WTC11 (cell line): Measurements from ENCODE around the gene DMTF1. TPM values are rescaled to one million over a fixed set of nuclear protein-coding genes. Genes with fewer than 3 reads are reported as not detected.

Experiments used
- ATAC-seq: fragments of 200-7000 bp; cut with Tn5 transposase; 2 replicates; pipeline ENCODE4 v1.10.0; 2021; ENCODE audit warnings: mild to moderate bottlenecking, moderate library complexity
- CTCF ChIA-PET: fragments of 300-600 bp; sonication (Branson Sonifier 250); formaldehyde crosslinking; loops from one replicate; lab custom pipeline; 2021; ENCODE audit warnings: antibody characterized with exemption; lab: Charles Lee
- POLR2A ChIA-PET: fragments of 350-600 bp; sonication (Branson Sonifier 250); formaldehyde crosslinking; loops from one replicate; lab custom pipeline; 2021; ENCODE audit warnings: antibody characterized with exemption; lab: Charles Lee
- DNase-seq: peaks from one replicate; pipeline ENCODE4 v3.0.0; 2021; ENCODE audit warnings: low spot score
- H3K27ac Mint-ChIP-seq: 2 replicates; pipeline ENCODE4 v1.8.0; 2021; ENCODE audit warnings: mixed read lengths
- H3K27me3 Mint-ChIP-seq: 2 replicates; pipeline ENCODE4 v1.8.0; 2021; ENCODE audit warnings: low read depth, mild to moderate bottlenecking, moderate library complexity, mixed read lengths
- H3K36me3 Mint-ChIP-seq: 2 replicates; pipeline ENCODE4 v1.8.0; 2021; ENCODE audit warnings: mixed read lengths
- H3K4me1 Mint-ChIP-seq: 2 replicates; pipeline ENCODE4 v1.8.0; 2022; ENCODE audit warnings: mixed read lengths
- H3K4me3 Mint-ChIP-seq: 2 replicates; pipeline ENCODE4 v1.8.0; 2021; ENCODE audit warnings: mild to moderate bottlenecking, moderate library complexity, mixed read lengths
- H3K9me3 Mint-ChIP-seq: 2 replicates; pipeline ENCODE4 v1.8.0; 2021; ENCODE audit warnings: mixed read lengths
- ATF1 ChIP-seq: sonication (generic); formaldehyde crosslinking; IDR thresholded peaks from 2 replicates; pipeline ENCODE4 v1.8.1; 2023; ENCODE audit warnings: mild to moderate bottlenecking, moderate library complexity, missing genetic modification reagents
- ATF3 ChIP-seq: sonication (generic); formaldehyde crosslinking; conservative IDR thresholded peaks from 2 replicates; pipeline ENCODE4 v1.8.1; 2022; ENCODE audit warnings: mild to moderate bottlenecking, missing genetic modification reagents
- ELF4 ChIP-seq: sonication (generic); formaldehyde crosslinking; IDR thresholded peaks from 2 replicates; pipeline ENCODE4 v1.8.1; 2022; ENCODE audit warnings: low read depth, mild to moderate bottlenecking, moderate library complexity, missing genetic modification reagents
- EMX1 ChIP-seq: fragments of 250-450 bp; sonication (Bioruptor Pico); IDR thresholded peaks from 2 replicates; pipeline ENCODE4 v1.8.0; 2021; ENCODE audit warnings: mild to moderate bottlenecking
- FOXP1 ChIP-seq: sonication (generic); formaldehyde crosslinking; IDR thresholded peaks from 2 replicates; pipeline ENCODE4 v1.8.0; 2022; ENCODE audit warnings: missing genetic modification reagents, mild to moderate bottlenecking, moderate library complexity, borderline replicate concordance
- GTF2I ChIP-seq: fragments of 250-450 bp; sonication (Bioruptor Pico); conservative IDR thresholded peaks from 2 replicates; pipeline ENCODE4 v1.4.0; 2021; ENCODE audit warnings: mild to moderate bottlenecking
- MXD4 ChIP-seq: fragments of 250-450 bp; sonication (Bioruptor Pico); IDR thresholded peaks from 2 replicates; pipeline ENCODE4 v1.8.0; 2021; ENCODE audit warnings: mild to moderate bottlenecking, moderate library complexity, borderline replicate concordance
- MYBL2 ChIP-seq: sonication (generic); formaldehyde crosslinking; IDR thresholded peaks from 2 replicates; pipeline ENCODE4 v1.8.1; 2023; ENCODE audit warnings: mild to moderate bottlenecking, moderate library complexity, missing genetic modification reagents
- NFE2L1 ChIP-seq: sonication (generic); formaldehyde crosslinking; IDR thresholded peaks from 2 replicates; pipeline ENCODE4 v1.8.1; 2023; ENCODE audit warnings: missing genetic modification reagents
- NR3C1 ChIP-seq: sonication (generic); formaldehyde crosslinking; conservative IDR thresholded peaks from 2 replicates; pipeline ENCODE4 v1.8.1; 2023; ENCODE audit warnings: low read depth, mild to moderate bottlenecking, missing genetic modification reagents
- RELA ChIP-seq: sonication (generic); formaldehyde crosslinking; IDR thresholded peaks from 2 replicates; pipeline ENCODE4 v1.8.1; 2022; ENCODE audit warnings: missing genetic modification reagents, mild to moderate bottlenecking, borderline replicate concordance
- RORB ChIP-seq: fragments of 250-450 bp; sonication (Bioruptor Pico); IDR thresholded peaks from 2 replicates; pipeline ENCODE4 v1.9.0; 2021; ENCODE audit warnings: mild to moderate bottlenecking
- SMAD3 ChIP-seq: sonication (generic); formaldehyde crosslinking; IDR thresholded peaks from 2 replicates; pipeline ENCODE4 v1.8.0; 2022; ENCODE audit warnings: missing genetic modification reagents, mild to moderate bottlenecking, borderline replicate concordance
- TEAD4 ChIP-seq: sonication (generic); formaldehyde crosslinking; IDR thresholded peaks from 2 replicates; pipeline ENCODE4 v1.8.0; 2022; ENCODE audit warnings: mild to moderate bottlenecking, missing genetic modification reagents
- TP53 ChIP-seq: sonication (generic); formaldehyde crosslinking; IDR thresholded peaks from 2 replicates; pipeline ENCODE4 v1.8.1; 2023; ENCODE audit warnings: mild to moderate bottlenecking, missing genetic modification reagents
- ZNF138 ChIP-seq: sonication (generic); formaldehyde crosslinking; conservative IDR thresholded peaks from 2 replicates; pipeline ENCODE4 v1.8.1; 2022; ENCODE audit warnings: mild to moderate bottlenecking, moderate library complexity, missing genetic modification reagents
- ZNF263 ChIP-seq: sonication (generic); formaldehyde crosslinking; IDR thresholded peaks from 2 replicates; pipeline ENCODE4 v1.8.1; 2022; ENCODE audit warnings: low read depth, mild to moderate bottlenecking, moderate library complexity, missing genetic modification reagents
- ZNF317 ChIP-seq: sonication (generic); formaldehyde crosslinking; IDR thresholded peaks from 2 replicates; pipeline ENCODE4 v1.8.1; 2023; ENCODE audit warnings: low read depth, mild to moderate bottlenecking, moderate library complexity, missing genetic modification reagents, borderline replicate concordance
- ZNF396 ChIP-seq: fragments of 250-450 bp; sonication (Bioruptor Pico); IDR thresholded peaks from 2 replicates; pipeline ENCODE4 v1.8.0; 2021; ENCODE audit warnings: mild to moderate bottlenecking, moderate library complexity, borderline replicate concordance
- total RNA-seq: library from RNA; stranded (reverse); gene quantifications from 3 replicates; pipeline ENCODE4 v1.2.3, GENCODE V29; 2021
- TF ChIP-seq, protein P1 (sequence below): sonication (generic); formaldehyde crosslinking; IDR thresholded peaks from 2 replicates; pipeline ENCODE4 v1.8.1; 2023; ENCODE audit warnings: mild to moderate bottlenecking, moderate library complexity, missing genetic modification reagents
- TF ChIP-seq, protein P2 (sequence below): fragments of 200-600 bp; IDR thresholded peaks from 2 replicates; pipeline ENCODE4 v1.8.0; 2022; ENCODE audit warnings: antibody characterized with exemption
- TF ChIP-seq, protein P3 (sequence below): sonication (generic); formaldehyde crosslinking; IDR thresholded peaks from 2 replicates; pipeline ENCODE4 v1.8.1; 2022; ENCODE audit warnings: mild to moderate bottlenecking, missing genetic modification reagents, moderate library complexity, borderline replicate concordance
- TF ChIP-seq, protein P4 (sequence below): fragments of 250-450 bp; sonication (Bioruptor Pico); IDR thresholded peaks from 2 replicates; pipeline ENCODE4 v1.8.0; 2021; ENCODE audit warnings: mild to moderate bottlenecking
- TF ChIP-seq, protein P5 (sequence below): sonication (generic); formaldehyde crosslinking; IDR thresholded peaks from 2 replicates; pipeline ENCODE4 v1.8.0; 2022; ENCODE audit warnings: missing genetic modification reagents

DMTF1 gene
- total RNA-seq, 1 experiment from 2014 or later = 79.3 TPM

GRCh38 chr7:87170828-87171227 lies 18.6 kb downstream of the DMTF1 start:
- ATAC-seq (no peak), DNase-seq (no peak)
- Mint-ChIP-seq H3K27me3 (no peaks in the 10 kb centered on the region), H3K27ac (no peak overlapping the region), H3K9me3 (no peaks in the 10 kb centered on the region), H3K4me3 (no peak overlapping the region), H3K4me1 (no peaks in the 10 kb centered on the region), H3K36me3 (peaks cover 87% of the 10 kb centered on the region)
- TF ChIP-seq ATF1 (CRISPR knock-in tag) = no peak
- TF ChIP-seq, protein P1, sequence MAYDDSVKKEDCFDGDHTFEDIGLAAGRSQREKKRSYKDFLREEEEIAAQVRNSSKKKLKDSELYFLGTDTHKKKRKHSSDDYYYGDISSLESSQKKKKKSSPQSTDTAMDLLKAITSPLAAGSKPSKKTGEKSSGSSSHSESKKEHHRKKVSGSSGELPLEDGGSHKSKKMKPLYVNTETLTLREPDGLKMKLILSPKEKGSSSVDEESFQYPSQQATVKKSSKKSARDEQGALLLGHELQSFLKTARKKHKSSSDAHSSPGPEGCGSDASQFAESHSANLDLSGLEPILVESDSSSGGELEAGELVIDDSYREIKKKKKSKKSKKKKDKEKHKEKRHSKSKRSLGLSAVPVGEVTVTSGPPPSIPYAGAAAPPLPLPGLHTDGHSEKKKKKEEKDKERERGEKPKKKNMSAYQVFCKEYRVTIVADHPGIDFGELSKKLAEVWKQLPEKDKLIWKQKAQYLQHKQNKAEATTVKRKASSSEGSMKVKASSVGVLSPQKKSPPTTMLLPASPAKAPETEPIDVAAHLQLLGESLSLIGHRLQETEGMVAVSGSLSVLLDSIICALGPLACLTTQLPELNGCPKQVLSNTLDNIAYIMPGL (CRISPR knock-in tag) = no peak
- no peak for TF ChIP-seq MYBL2 (CRISPR knock-in tag)
- no peak for TF ChIP-seq NR3C1 (CRISPR knock-in tag)
- no peak for TF ChIP-seq ZNF317
- no peak for TF ChIP-seq MXD4 (CRISPR knock-in tag)
- no peak for TF ChIP-seq EMX1 (CRISPR knock-in tag)
- TF ChIP-seq RELA (CRISPR knock-in tag) = no peak
- TF ChIP-seq, protein P2, sequence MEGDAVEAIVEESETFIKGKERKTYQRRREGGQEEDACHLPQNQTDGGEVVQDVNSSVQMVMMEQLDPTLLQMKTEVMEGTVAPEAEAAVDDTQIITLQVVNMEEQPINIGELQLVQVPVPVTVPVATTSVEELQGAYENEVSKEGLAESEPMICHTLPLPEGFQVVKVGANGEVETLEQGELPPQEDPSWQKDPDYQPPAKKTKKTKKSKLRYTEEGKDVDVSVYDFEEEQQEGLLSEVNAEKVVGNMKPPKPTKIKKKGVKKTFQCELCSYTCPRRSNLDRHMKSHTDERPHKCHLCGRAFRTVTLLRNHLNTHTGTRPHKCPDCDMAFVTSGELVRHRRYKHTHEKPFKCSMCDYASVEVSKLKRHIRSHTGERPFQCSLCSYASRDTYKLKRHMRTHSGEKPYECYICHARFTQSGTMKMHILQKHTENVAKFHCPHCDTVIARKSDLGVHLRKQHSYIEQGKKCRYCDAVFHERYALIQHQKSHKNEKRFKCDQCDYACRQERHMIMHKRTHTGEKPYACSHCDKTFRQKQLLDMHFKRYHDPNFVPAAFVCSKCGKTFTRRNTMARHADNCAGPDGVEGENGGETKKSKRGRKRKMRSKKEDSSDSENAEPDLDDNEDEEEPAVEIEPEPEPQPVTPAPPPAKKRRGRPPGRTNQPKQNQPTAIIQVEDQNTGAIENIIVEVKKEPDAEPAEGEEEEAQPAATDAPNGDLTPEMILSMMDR = no peak
- no peak for TF ChIP-seq ATF3 (CRISPR knock-in tag)
- no peak for TF ChIP-seq ELF4 (CRISPR knock-in tag)
- ChIA-PET CTCF (no interaction called here), POLR2A (no interaction called here)

DNA sequence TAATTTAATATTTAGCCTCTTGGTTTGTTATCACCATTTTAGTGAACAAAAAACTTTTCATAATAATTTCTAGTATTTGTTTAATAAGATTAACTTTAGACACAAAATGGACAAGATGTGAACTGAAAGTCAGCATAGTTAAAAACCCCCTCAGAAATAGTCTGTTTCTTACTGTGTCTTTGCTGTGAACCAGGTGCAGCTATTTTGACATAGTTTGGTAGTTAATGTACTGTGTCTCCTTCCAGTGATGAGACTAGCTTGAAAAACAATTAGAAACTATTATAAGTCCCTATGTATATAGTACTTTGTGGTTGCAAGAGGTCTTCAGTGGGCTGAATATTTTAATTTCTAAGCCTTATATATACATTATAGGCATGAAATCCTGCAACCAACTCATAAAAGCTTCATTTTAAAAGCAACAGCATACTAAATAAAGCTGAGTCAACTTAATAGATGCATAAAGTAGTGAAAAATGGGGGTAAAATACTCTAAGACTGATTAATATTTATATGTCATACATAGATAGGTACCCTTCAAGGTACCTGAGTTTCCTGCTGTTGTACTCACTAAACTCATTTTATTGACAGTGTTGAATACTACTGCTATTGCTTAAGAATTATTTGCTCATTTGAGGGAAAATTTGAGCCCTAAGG lies 19.2 kb downstream of the DMTF1 start:
- POLR2A ChIA-PET = interaction anchor here (0.7 kb wide), 1 partner anchor 19 kb away, joined by 4 read pairs; the partner anchor contains the start of gene DMTF1

DNA sequence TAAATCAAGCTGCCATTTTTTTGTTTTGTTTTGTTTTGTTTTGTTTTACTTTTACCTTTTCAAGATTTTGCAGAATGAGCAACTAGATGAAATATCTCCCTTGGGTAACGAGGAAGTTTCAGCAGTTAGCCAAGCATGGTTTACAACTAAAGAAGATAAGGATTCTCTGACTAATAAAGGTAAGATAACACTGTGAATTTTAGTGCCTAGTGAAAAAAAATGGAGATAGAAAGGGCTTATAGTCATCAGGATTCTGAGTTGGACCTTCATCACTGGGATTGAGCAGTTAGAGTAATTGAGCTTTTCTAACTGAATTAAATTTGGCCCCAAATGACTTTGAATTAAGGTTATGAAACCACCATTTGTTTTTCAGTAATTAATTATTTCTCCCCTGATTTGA lies 21.2 kb downstream of the DMTF1 start:
- ChIA-PET POLR2A (interaction anchor here (1.4 kb wide), 1 partner anchor 21 kb away, joined by 4 read pairs; the partner anchor contains the start of gene DMTF1), CTCF (no interaction called here)
- Mint-ChIP-seq H3K9me3 (no peaks in the 10 kb centered on the region), H3K36me3 (peaks cover 83% of the 10 kb centered on the region), H3K27ac (no peak overlapping the region), H3K27me3 (no peaks in the 10 kb centered on the region), H3K4me1 (no peaks in the 10 kb centered on the region), H3K4me3 (no peak overlapping the region)
- ATAC-seq = no peak
- DNase-seq = no peak
- TF ChIP-seq, protein P3, sequence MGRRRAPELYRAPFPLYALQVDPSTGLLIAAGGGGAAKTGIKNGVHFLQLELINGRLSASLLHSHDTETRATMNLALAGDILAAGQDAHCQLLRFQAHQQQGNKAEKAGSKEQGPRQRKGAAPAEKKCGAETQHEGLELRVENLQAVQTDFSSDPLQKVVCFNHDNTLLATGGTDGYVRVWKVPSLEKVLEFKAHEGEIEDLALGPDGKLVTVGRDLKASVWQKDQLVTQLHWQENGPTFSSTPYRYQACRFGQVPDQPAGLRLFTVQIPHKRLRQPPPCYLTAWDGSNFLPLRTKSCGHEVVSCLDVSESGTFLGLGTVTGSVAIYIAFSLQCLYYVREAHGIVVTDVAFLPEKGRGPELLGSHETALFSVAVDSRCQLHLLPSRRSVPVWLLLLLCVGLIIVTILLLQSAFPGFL = no peak
- no peak for TF ChIP-seq GTF2I (CRISPR knock-in tag)
- no peak for TF ChIP-seq RORB (CRISPR knock-in tag)
- no peak for TF ChIP-seq ZNF396 (CRISPR knock-in tag)
- TF ChIP-seq ZNF263 (CRISPR knock-in tag) = no peak
- TF ChIP-seq, protein P4, sequence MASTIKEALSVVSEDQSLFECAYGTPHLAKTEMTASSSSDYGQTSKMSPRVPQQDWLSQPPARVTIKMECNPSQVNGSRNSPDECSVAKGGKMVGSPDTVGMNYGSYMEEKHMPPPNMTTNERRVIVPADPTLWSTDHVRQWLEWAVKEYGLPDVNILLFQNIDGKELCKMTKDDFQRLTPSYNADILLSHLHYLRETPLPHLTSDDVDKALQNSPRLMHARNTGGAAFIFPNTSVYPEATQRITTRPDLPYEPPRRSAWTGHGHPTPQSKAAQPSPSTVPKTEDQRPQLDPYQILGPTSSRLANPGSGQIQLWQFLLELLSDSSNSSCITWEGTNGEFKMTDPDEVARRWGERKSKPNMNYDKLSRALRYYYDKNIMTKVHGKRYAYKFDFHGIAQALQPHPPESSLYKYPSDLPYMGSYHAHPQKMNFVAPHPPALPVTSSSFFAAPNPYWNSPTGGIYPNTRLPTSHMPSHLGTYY (CRISPR knock-in tag) = no peak
- no peak for TF ChIP-seq NFE2L1 (CRISPR knock-in tag)
- no peak for TF ChIP-seq SMAD3 (CRISPR knock-in tag)
- TF ChIP-seq FOXP1 = no peak
- no peak for TF ChIP-seq MXD4 (CRISPR knock-in tag)
- TF ChIP-seq, protein P5, sequence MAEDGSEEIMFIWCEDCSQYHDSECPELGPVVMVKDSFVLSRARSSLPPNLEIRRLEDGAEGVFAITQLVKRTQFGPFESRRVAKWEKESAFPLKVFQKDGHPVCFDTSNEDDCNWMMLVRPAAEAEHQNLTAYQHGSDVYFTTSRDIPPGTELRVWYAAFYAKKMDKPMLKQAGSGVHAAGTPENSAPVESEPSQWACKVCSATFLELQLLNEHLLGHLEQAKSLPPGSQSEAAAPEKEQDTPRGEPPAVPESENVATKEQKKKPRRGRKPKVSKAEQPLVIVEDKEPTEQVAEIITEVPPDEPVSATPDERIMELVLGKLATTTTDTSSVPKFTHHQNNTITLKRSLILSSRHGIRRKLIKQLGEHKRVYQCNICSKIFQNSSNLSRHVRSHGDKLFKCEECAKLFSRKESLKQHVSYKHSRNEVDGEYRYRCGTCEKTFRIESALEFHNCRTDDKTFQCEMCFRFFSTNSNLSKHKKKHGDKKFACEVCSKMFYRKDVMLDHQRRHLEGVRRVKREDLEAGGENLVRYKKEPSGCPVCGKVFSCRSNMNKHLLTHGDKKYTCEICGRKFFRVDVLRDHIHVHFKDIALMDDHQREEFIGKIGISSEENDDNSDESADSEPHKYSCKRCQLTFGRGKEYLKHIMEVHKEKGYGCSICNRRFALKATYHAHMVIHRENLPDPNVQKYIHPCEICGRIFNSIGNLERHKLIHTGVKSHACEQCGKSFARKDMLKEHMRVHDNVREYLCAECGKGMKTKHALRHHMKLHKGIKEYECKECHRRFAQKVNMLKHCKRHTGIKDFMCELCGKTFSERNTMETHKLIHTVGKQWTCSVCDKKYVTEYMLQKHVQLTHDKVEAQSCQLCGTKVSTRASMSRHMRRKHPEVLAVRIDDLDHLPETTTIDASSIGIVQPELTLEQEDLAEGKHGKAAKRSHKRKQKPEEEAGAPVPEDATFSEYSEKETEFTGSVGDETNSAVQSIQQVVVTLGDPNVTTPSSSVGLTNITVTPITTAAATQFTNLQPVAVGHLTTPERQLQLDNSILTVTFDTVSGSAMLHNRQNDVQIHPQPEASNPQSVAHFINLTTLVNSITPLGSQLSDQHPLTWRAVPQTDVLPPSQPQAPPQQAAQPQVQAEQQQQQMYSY = no peak

More for the DNA sequence above, 19.2 kb downstream of the DMTF1 start:
- CTCF ChIA-PET = no interaction called here
- Mint-ChIP-seq H3K27me3 (no peaks in the 10 kb centered on the region), H3K36me3 (peaks cover 87% of the 10 kb centered on the region), H3K4me3 (no peak overlapping the region), H3K4me1 (no peaks in the 10 kb centered on the region), H3K9me3 (no peaks in the 10 kb centered on the region), H3K27ac (no peak overlapping the region)
- DNase-seq (no peak), ATAC-seq (no peak)
- TF ChIP-seq TP53 (no peak), TEAD4 (CRISPR knock-in tag) (no peak), ZNF138 (CRISPR knock-in tag) (no peak)
